Peyer's patch (tissue), 4 donors: ENCODE results near the gene ACVR2B. TPM values are rescaled to one million over a fixed set of nuclear protein-coding genes. Genes with fewer than 3 reads are reported as not detected.

ENCODE experiments used
- DNase-seq, 3 donors: peaks; one replicate each; pipeline ENCODE4 v3.0.0-alpha.2; 2017 to 2019
- H3K27ac ChIP-seq, 4 donors: fragments of 200-600 bp; sonication (generic); one replicate each; pipeline ENCODE4 v1.5.1; 2016 to 2019
- H3K27me3 ChIP-seq, 2 donors: fragments of 200-600 bp; sonication (generic); one replicate each; pipeline ENCODE4 v1.5.1; 2019
- H3K36me3 ChIP-seq, 3 donors: fragments of 200-600 bp; sonication (generic); one replicate each; pipeline ENCODE4 v1.5.1; 2016 to 2019
- H3K4me1 ChIP-seq, 4 donors: fragments of 200-600 bp; sonication (generic); one replicate each; pipeline ENCODE4 v1.5.1; 2016 to 2019
- H3K4me3 ChIP-seq, 4 donors: fragments of 200-600 bp; sonication (generic); 1 replicate in 3 of 4; 2 replicates in 1 of 4; pipeline ENCODE4 v1.5.1; 2016 to 2019; ENCODE audit warnings: mild to moderate bottlenecking in 1 of 4
- H3K9me3 ChIP-seq, 4 donors: fragments of 200-600 bp; sonication (generic); one replicate each; pipeline ENCODE4 v1.5.1; 2016 to 2019; ENCODE audit warnings: mild to moderate bottlenecking in 1 of 4
- POLR2A ChIP-seq, 2 donors: fragments of 450-650 bp; IDR thresholded peaks; one replicate each; pipeline ENCODE4 v1.5.1; 2017; ENCODE audit warnings: antibody characterized with exemption in 2 of 2, mild to moderate bottlenecking in 2 of 2, moderate library complexity in 2 of 2
- small RNA-seq, 2 donors: library from RNA; depleted of rRNA; stranded (forward); fragments of <200 nt; gene quantifications; one replicate each; pipeline ENCODE3, GENCODE V24; 2016
- total RNA-seq, 4 donors: library from RNA; depleted of rRNA; stranded (reverse); fragments of >200 nt; gene quantifications; one replicate each; pipeline ENCODE4 v1.1.0, GENCODE V29; 2016
- TF ChIP-seq, protein P1 (sequence below), 6 experiments: fragments of 450-650 bp in 4 of 6; fragments of 200-600 bp in 2 of 6; sonication (generic) in 1 of 6; IDR thresholded peaks; one replicate each; pipeline ENCODE4 v1.5.1; 2017 to 2019; ENCODE audit warnings: antibody characterized with exemption in 6 of 6, mild to moderate bottlenecking in 3 of 6, moderate library complexity in 1 of 6

ACVR2B gene
- total RNA-seq, 4 donors from 2014 or later, result 4.9 to 14.5 (median 7.6) TPM

DNA sequence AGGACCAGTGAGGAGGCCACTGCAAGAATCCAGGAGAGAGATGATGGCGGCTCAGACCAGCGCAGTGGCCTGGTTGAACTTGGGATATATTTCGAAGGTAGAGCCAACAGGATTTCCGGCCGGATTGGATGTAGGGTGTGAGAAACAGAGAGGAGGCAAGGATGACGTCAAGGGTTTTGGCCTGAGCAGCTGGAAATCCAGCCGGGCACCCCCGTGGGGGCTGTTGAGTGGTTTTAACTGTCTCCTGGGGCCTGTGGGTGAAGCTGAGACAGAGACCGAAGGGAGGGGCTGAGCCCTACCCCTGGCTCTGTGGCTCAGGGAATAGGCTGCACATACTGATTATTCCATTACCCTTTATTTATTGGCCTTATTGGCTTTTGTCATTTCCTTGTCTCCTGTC is 88.1 kb downstream of the ACVR2B start:
- Histone ChIP-seq H3K27me3 (no peaks in the 10 kb centered on the region), H3K4me3 (no peak overlapping the region), H3K9me3 (no peaks in the 10 kb centered on the region), H3K27ac (no peak overlapping the region), H3K36me3 (no peaks in the 10 kb centered on the region), H3K4me1 (no peaks in the 10 kb centered on the region)
- no peak for TF ChIP-seq POLR2A (IDR thresholded peaks at IDR 0.05)
- TF ChIP-seq, protein P1, sequence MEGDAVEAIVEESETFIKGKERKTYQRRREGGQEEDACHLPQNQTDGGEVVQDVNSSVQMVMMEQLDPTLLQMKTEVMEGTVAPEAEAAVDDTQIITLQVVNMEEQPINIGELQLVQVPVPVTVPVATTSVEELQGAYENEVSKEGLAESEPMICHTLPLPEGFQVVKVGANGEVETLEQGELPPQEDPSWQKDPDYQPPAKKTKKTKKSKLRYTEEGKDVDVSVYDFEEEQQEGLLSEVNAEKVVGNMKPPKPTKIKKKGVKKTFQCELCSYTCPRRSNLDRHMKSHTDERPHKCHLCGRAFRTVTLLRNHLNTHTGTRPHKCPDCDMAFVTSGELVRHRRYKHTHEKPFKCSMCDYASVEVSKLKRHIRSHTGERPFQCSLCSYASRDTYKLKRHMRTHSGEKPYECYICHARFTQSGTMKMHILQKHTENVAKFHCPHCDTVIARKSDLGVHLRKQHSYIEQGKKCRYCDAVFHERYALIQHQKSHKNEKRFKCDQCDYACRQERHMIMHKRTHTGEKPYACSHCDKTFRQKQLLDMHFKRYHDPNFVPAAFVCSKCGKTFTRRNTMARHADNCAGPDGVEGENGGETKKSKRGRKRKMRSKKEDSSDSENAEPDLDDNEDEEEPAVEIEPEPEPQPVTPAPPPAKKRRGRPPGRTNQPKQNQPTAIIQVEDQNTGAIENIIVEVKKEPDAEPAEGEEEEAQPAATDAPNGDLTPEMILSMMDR (IDR thresholded peaks at IDR 0.05), result no peak
- DNase-seq, result no peak

Small RNA genes within 50 kb of the gene (small RNA-seq; reads per million reads assigned to genes)
- gene RF00019, result 0 reads per million in 2 donors

Other genes starting within 250 kb of the ACVR2B start
- gene SLC22A13, start 188.1 kb upstream of the ACVR2B start, total RNA-seq, result 1 to 10 TPM in 3 of 4 donors, not detected in 1; 1.4 to 5.0 (median 1.7) TPM
- 1 to 10 TPM in 1 of 4 donors, not detected in 3; 5.0 TPM for gene SLC22A14, start 171.6 kb upstream of the ACVR2B start, total RNA-seq
- gene XYLB, start 107.1 kb upstream of the ACVR2B start, total RNA-seq, result 10 to 100 TPM in 3 of 4 donors, 1 to 10 TPM in 1; 7.4 to 39.6 (median 18.2) TPM
- 10 to 100 TPM; 11.4 to 44.6 (median 17.2) TPM for gene EXOG, start 42.5 kb downstream of the ACVR2B start, total RNA-seq
- under 1 TPM in 1 of 4 donors, not detected in 3; 0.13 TPM for gene SCN5A, start 195.8 kb downstream of the ACVR2B start, total RNA-seq